AG04450 (cell line): ENCODE results near the gene SIGLEC11. TPM values are rescaled to one million over a fixed set of nuclear protein-coding genes. Genes with fewer than 3 reads are reported as not detected.
"Not testable (repeated sequence)": the region's sequence is repeated elsewhere in the genome, so short reads cannot be mapped to it uniquely, and the experiment has no call there.

Experiments used
- CTCF ChIA-PET: fragments of 300-600, 350-600 bp; formaldehyde crosslinking; extraction: SDS; loops from one replicate; lab custom pipeline; 2022; ENCODE audit warnings: antibody characterized with exemption, inconsistent platforms; lab: Charles Lee
- POLR2A ChIA-PET: fragments of 350-600 bp; formaldehyde crosslinking; extraction: SDS; loops from one replicate; lab custom pipeline; 2021; ENCODE audit warnings: antibody characterized with exemption, inconsistent platforms; lab: Yijun Ruan, JAX
- DNase-seq: peaks from one replicate; pipeline ENCODE4 v3.0.0-alpha.2; 2011; ENCODE audit warnings: low read depth, low spot score
- H3K27ac ChIP-seq: one replicate; pipeline ENCODE4 v1.5.1; 2012; ENCODE audit warnings: low read depth, low read length, control low read depth
- H3K27me3 ChIP-seq: one replicate; pipeline ENCODE4 v1.6.0; 2012; ENCODE audit warnings: low read length; ENCODE audit not compliant: control insufficient read depth, insufficient read depth
- H3K4me3 ChIP-seq: 2 replicates; pipeline ENCODE4 v1.5.1; 2011; ENCODE audit warnings: mild to moderate bottlenecking, low read depth, low read length, control low read depth
- H3K9me3 ChIP-seq: 2 replicates; pipeline ENCODE4 v1.5.1; 2012; ENCODE audit warnings: low read length; ENCODE audit not compliant: control insufficient read depth, insufficient read depth
- CTCF ChIP-seq: IDR thresholded peaks from 2 replicates; pipeline ENCODE4 v1.5.1; 2011; ENCODE audit warnings: low read depth, low read length, control low read depth, inconsistent platforms
- polyA plus RNA-seq: library from polyadenylated mRNA; depleted of rRNA; stranded (reverse); fragments of >200 nt; gene quantifications from 2 replicates; pipeline ENCODE4 v1.2.3, GENCODE V29; 2011

Gene SIGLEC11
- polyA plus RNA-seq, 1 experiment = not detected

DNA sequence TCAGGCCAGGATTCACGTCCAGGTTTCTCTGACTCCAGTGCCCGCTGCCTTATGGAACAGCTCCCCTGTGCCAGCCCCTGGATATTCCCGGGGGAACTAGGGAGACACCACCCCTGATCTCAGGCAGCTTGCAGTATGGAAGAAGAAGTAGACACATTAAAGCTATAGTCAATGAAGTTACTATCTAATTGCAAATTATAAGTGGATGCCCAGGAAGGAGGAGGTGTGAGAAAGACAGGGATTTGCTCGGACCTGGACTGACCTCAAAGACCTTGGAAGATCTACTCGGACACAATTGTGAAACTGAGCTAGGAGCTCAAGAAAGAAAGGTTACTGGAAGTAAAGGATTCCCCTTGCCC is 10.4 kb downstream of the SIGLEC11 start:
- no peak for TF ChIP-seq CTCF
- Histone ChIP-seq H3K27me3 (peaks cover 29% of the 10 kb centered on the region), H3K4me3 (no peak overlapping the region), H3K27ac (no peak overlapping the region), H3K9me3 (no peaks in the 10 kb centered on the region; the same call in 1 of the 2 replicates)
- ChIA-PET POLR2A (no interaction called here), CTCF (interaction anchor here (1.6 to 3.2 kb wide), 2 partner anchors 12 to 13 kb away, joined by 7 to 25 read pairs; no protein-coding TSS in a partner anchor)
- no peak for DNase-seq

GRCh38 chr19:49949742-49950589 is 11.0 kb downstream of the SIGLEC11 start:
- POLR2A ChIA-PET = no interaction called here
- CTCF ChIA-PET = interaction anchor here (3.2 kb wide), 1 partner anchor 12 kb away, joined by 25 read pairs; no protein-coding TSS in a partner anchor
- no peak for DNase-seq

DNA sequence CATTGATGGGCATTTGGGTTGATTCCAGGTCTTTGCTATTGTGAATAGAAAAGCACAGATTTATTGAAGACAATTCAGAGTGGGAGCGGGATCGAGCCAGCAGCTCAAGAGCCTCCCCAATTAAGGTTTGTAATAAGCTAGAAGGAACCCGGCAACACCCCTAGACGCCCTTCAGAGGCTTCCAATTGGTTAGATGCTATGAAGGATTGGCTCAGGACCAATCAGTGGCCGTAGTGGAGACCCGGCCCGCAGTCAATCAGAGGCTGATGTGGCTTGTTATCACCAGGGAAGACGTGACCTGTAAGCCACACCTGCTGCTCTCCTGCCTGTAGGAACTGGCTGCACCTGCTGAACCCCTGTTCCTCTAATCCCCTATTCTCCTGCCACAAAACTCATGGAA is 14.6 kb downstream of the SIGLEC11 start:
- Histone ChIP-seq H3K27me3 (peaks cover 2% of the 10 kb centered on the region), H3K27ac (no peak overlapping the region), H3K4me3 (no peak overlapping the region), H3K9me3 (no peaks in the 10 kb centered on the region)
- no peak for DNase-seq
- TF ChIP-seq CTCF = no peak
- ChIA-PET POLR2A (no interaction called here), CTCF (no interaction called here)

More at GRCh38 chr19:49949742-49950589, 11.0 kb downstream of the SIGLEC11 start:
- peaks cover 24% of the 10 kb centered on the region for H3K27me3 ChIP-seq
- no peaks in the 10 kb centered on the region; the same call in 1 of the 2 replicates for H3K9me3 ChIP-seq
- no peak overlapping the region for H3K4me3 ChIP-seq
- H3K27ac ChIP-seq = no peak overlapping the region
- no peak for TF ChIP-seq CTCF

- DNase-seq, POLR2A ChIA-PET, CTCF ChIA-PET, H3K27ac ChIP-seq, H3K4me3 ChIP-seq, H3K9me3 ChIP-seq, H3K27me3 ChIP-seq: not testable (repeated sequence)
Observed at GRCh38 chr19:49944567-49944966, 16.4 kb downstream of the SIGLEC11 start.

DNA sequence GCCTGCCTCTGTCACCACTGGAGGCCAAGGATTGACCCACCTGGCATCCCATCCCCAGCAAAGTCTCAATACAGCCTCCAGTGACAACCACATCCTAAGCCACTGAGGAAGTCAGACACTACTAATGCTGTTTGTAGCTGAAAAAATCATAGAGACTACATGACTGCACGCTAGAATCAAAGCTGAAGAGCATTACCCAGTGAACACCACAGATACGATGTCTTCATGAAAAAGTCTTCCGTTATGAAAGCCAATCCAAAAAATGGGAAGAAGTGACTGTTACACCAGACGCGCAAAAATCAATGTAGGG is 20.5 kb downstream of the SIGLEC11 start:
- Histone ChIP-seq H3K27me3 (peaks cover 2% of the 10 kb centered on the region), H3K27ac (no peak overlapping the region), H3K9me3 (no peaks in the 10 kb centered on the region), H3K4me3 (no peak overlapping the region)
- POLR2A ChIA-PET = no interaction called here
- DNase-seq = no peak
- CTCF ChIA-PET = no interaction called here
- TF ChIP-seq CTCF = no peak
